SU-DHL-6 (cell line): Measurements from ENCODE around the gene NTRK2.

Experiments used
- H2AFZ ChIP-seq: fragments of 200-600 bp; sonication (generic); 2 replicates; pipeline ENCODE4 v1.6.1; 2014; ENCODE audit warnings: low read depth, mild to moderate bottlenecking, moderate library complexity, mixed read lengths, antibody characterized with exemption, low read length; ENCODE audit not compliant: severe bottlenecking
- H3F3A ChIP-seq: fragments of 200-600 bp; shearing (Covaris generic); 2 replicates; pipeline ENCODE4 v1.6.0; 2016; ENCODE audit warnings: antibody characterized with exemption, mild to moderate bottlenecking; ENCODE audit not compliant: insufficient read depth
- H3K27ac ChIP-seq: fragments of 200-600 bp; sonication (generic); 2 replicates; pipeline ENCODE4 v1.5.1; 2016; ENCODE audit warnings: low read depth, mild to moderate bottlenecking, low read length, moderate library complexity, mixed read lengths
- H3K27me3 ChIP-seq: fragments of 200-600 bp; sonication (generic), shearing (Covaris generic); 2 replicates; pipeline ENCODE4 v1.6.0; 2014; ENCODE audit warnings: mild to moderate bottlenecking, low read length
- H3K36me3 ChIP-seq: fragments of 200-600 bp; sonication (generic); 2 replicates; pipeline ENCODE4 v1.6.1; 2014; ENCODE audit warnings: mild to moderate bottlenecking, low read length, mixed read lengths
- H3K4me2 ChIP-seq: fragments of 300-600, 200-600 bp; shearing (Covaris generic), sonication (generic); 2 replicates; pipeline ENCODE4 v1.6.0; 2014; ENCODE audit warnings: low read length, low read depth, mild to moderate bottlenecking; ENCODE audit not compliant: poor library complexity, severe bottlenecking
- H3K4me3 ChIP-seq: fragments of 200-600 bp; sonication (generic); 2 replicates; pipeline ENCODE4 v1.5.1; 2014; ENCODE audit warnings: antibody characterized with exemption, low read length, mild to moderate bottlenecking, mixed read lengths; ENCODE audit not compliant: insufficient read depth, poor library complexity, severe bottlenecking
- H3K79me2 ChIP-seq: fragments of 200-600 bp; sonication (generic); 2 replicates; pipeline ENCODE4 v1.6.1; 2014; ENCODE audit warnings: mild to moderate bottlenecking, low read length, moderate library complexity; ENCODE audit not compliant: insufficient read depth
- H3K9ac ChIP-seq: fragments of 200-600 bp; sonication (generic); 2 replicates; pipeline ENCODE4 v1.7.0; 2014; ENCODE audit warnings: mild to moderate bottlenecking, low read length
- H3K9me2 ChIP-seq: fragments of 200-600 bp; sonication (generic); replicated peaks from 2 replicates; pipeline ENCODE4 v1.6.1; 2014; ENCODE audit warnings: low read length; ENCODE audit not compliant: insufficient read depth
- H3K9me3 ChIP-seq: fragments of 200-600 bp; sonication (generic); 2 replicates; pipeline ENCODE4 v1.6.1; 2014; ENCODE audit warnings: low read length, mixed read lengths; ENCODE audit not compliant: insufficient read depth
- H4K20me1 ChIP-seq: fragments of 200-600 bp; sonication (generic); 2 replicates; pipeline ENCODE4 v1.6.1; 2014; ENCODE audit warnings: low read depth, mild to moderate bottlenecking, antibody characterized with exemption, low read length, moderate library complexity, mixed read lengths
- CTCF ChIP-seq: fragments of 200-600 bp; sonication (generic); IDR thresholded peaks from one replicate; pipeline ENCODE4 v1.5.1; 2017; ENCODE audit warnings: antibody characterized with exemption, mild to moderate bottlenecking, low read length, moderate library complexity; ENCODE audit not compliant: insufficient read depth, poor library complexity, severe bottlenecking
- EZH2phosphoT487 ChIP-seq: fragments of 200-600 bp; sonication (generic), shearing (Covaris generic); conservative IDR thresholded peaks from 2 replicates; pipeline ENCODE4 v1.6.1; 2018; ENCODE audit warnings: mild to moderate bottlenecking, antibody characterized with exemption, low read length, moderate library complexity, mixed read lengths

NTRK2 gene

GRCh38 chr9:84622981-84623380 is 46.5 kb upstream of the NTRK2 start:
- TF ChIP-seq EZH2phosphoT487: no peak
- no peak for TF ChIP-seq CTCF
- no peaks in the 10 kb centered on the region for H3K9me3 ChIP-seq
- no peaks in the 10 kb centered on the region for H3K27me3 ChIP-seq
- H4K20me1 ChIP-seq: no peaks in the 10 kb centered on the region
- H3K9me2 ChIP-seq: no peaks in the 10 kb centered on the region
- H3K79me2 ChIP-seq: no peaks in the 10 kb centered on the region
- no peak overlapping the region for H3K27ac ChIP-seq
- no peak overlapping the region for H3K9ac ChIP-seq
- H3K36me3 ChIP-seq: no peaks in the 10 kb centered on the region
- H3K4me2 ChIP-seq: no peak overlapping the region
- H2AFZ ChIP-seq: no peak overlapping the region
- H3K4me3 ChIP-seq: no peak overlapping the region
- no peaks in the 10 kb centered on the region for H3F3A ChIP-seq

GRCh38 chr9:84636436-84636835 is 33.1 kb upstream of the NTRK2 start:
- Histone ChIP-seq H3K4me2 (no peak overlapping the region), H4K20me1 (no peaks in the 10 kb centered on the region), H2AFZ (no peak overlapping the region), H3K27me3 (no peaks in the 10 kb centered on the region), H3K79me2 (no peaks in the 10 kb centered on the region), H3F3A (no peaks in the 10 kb centered on the region), H3K27ac (no peak overlapping the region), H3K9me3 (0 out of 2 replicates have a peak, but pooled peaks cover 4% of the 10 kb centered on the region), H3K36me3 (no peaks in the 10 kb centered on the region), H3K4me3 (no peak overlapping the region), H3K9me2 (no peaks in the 10 kb centered on the region), H3K9ac (no peak overlapping the region)
- TF ChIP-seq CTCF: no peak
- no peak for TF ChIP-seq EZH2phosphoT487

GRCh38 chr9:84642553-84643141 is 26.9 kb upstream of the NTRK2 start:
- Histone ChIP-seq H4K20me1 (no peaks in the 10 kb centered on the region), H3K4me3 (no peak overlapping the region), H3K9ac (no peak overlapping the region), H3K4me2 (no peak overlapping the region), H3K9me2 (no peaks in the 10 kb centered on the region), H3K79me2 (no peaks in the 10 kb centered on the region), H3F3A (no peaks in the 10 kb centered on the region), H3K36me3 (no peaks in the 10 kb centered on the region), H3K9me3 (0 out of 2 replicates have a peak, but pooled peaks cover 4% of the 10 kb centered on the region), H2AFZ (no peak overlapping the region), H3K27me3 (no peaks in the 10 kb centered on the region), H3K27ac (no peak overlapping the region)
- no peak for TF ChIP-seq CTCF
- TF ChIP-seq EZH2phosphoT487: no peak
